Stimulated activated naive CD8-positive, alpha-beta T cell treated with anti-CD3 and anti-CD28 coated beads, Interleukin-15, amount 100 ng/mL, for 72 hours (primary cell): ENCODE data around the gene COL18A1.

Experiments
- ATAC-seq: fragments of 150-1000 bp; cut with Tn5 transposase; 2 replicates; pipeline ENCODE4 v1.10.0; 2021; ENCODE audit warnings: mild to moderate bottlenecking, moderate library complexity
- DNase-seq, 2 donors: peaks; one replicate each; pipeline ENCODE4 v3.0.0; 2021 to 2022
- H3K27ac Mint-ChIP-seq, 2 donors: one replicate each; pipeline ENCODE4 v1.8.0; 2022; ENCODE audit warnings: mild to moderate bottlenecking in 2 of 2, mixed read lengths in 2 of 2, moderate library complexity in 2 of 2
- H3K27me3 Mint-ChIP-seq: one replicate; pipeline ENCODE4 v1.8.0; 2022; ENCODE audit warnings: mixed read lengths
- H3K4me1 Mint-ChIP-seq: one replicate; pipeline ENCODE4 v1.8.0; 2022; ENCODE audit warnings: mild to moderate bottlenecking, mixed read lengths
- H3K4me3 Mint-ChIP-seq, 2 donors: one replicate each; pipeline ENCODE4 v1.8.0; 2022; ENCODE audit warnings: mild to moderate bottlenecking in 2 of 2, mixed read lengths in 2 of 2, moderate library complexity in 1 of 2
- H3K9me3 Mint-ChIP-seq, 2 donors: one replicate each; pipeline ENCODE4 v1.8.0; 2022; ENCODE audit warnings: mixed read lengths in 2 of 2

The COL18A1 gene

GRCh38 chr21:45549626-45550463, 144.9 kb downstream of the COL18A1 start:
- Mint-ChIP-seq H3K9me3 (no peaks in the 10 kb centered on the region), H3K27ac (peak overlapping the region; percentile 90 to 100), H3K4me1 (peaks cover 50% of the 10 kb centered on the region), H3K27me3 (no peaks in the 10 kb centered on the region), H3K4me3 (peak overlapping the region; percentile 83 to 95)
- DNase-seq: no peak
- ATAC-seq: no peak

- peak; percentile 53 for ATAC-seq
Measured at GRCh38 chr21:45550522-45551210, 145.7 kb downstream of the COL18A1 start.

GRCh38 chr21:45551316-45551715, 146.4 kb downstream of the COL18A1 start:
- Mint-ChIP-seq H3K4me1 (peaks cover 55% of the 10 kb centered on the region), H3K4me3 (peak overlapping the region; percentile 83 to 95), H3K27ac (peak overlapping the region; percentile 97 to 100), H3K27me3 (no peaks in the 10 kb centered on the region), H3K9me3 (no peaks in the 10 kb centered on the region)
- peak; percentile 68 for ATAC-seq
- DNase-seq: peak in 1 of 2 donors; percentile 53

More at GRCh38 chr21:45550522-45551210, 145.7 kb downstream of the COL18A1 start:
- peak in 1 of 2 donors; percentile 75 for DNase-seq
- Mint-ChIP-seq H3K4me1 (peaks cover 51% of the 10 kb centered on the region), H3K4me3 (peak overlapping the region; percentile 83 to 95), H3K27ac (peak overlapping the region; percentile 97 to 100), H3K27me3 (no peaks in the 10 kb centered on the region), H3K9me3 (no peaks in the 10 kb centered on the region)

- Mint-ChIP-seq H3K27ac (peak overlapping the region; percentile 97 to 100), H3K27me3 (no peaks in the 10 kb centered on the region), H3K4me3 (peak overlapping the region; percentile 83 to 95), H3K4me1 (peaks cover 55% of the 10 kb centered on the region), H3K9me3 (no peaks in the 10 kb centered on the region)
- no peak for DNase-seq
- ATAC-seq: no peak
Measured at GRCh38 chr21:45551783-45552695, 147.1 kb downstream of the COL18A1 start.

DNA sequence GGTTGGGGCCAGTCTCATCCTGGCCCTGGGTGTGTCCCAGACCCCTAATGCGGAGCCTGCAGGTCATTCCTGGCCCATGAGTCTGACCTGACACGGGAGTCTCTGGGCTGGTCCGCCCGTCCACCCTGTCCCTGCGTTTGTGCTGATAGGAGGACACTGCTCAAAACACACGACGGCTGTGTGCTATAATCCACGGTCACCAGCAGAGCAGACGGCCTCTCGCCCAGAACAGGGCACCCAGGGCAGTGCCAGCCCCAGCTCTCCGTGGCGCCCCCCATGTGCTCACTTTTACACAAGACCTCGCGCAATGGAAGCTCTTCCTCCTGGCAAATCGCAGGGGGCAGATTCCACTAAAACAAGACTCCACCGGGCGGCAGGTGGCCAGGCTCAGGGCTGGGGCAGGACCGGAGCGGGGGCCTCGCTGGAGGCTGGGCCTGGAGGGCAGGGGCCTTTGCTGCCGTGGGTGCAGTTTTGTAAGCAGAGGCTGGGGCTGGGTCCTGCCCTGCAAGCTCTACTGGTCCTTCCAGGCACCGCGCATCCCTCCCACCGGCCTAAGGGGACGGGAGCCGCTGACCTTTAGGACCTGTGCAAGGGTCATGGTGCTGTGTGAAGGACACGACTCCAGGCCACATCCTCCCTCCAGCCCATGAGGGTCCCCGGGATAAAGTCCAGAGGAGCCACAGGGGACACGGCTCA, 147.9 kb downstream of the COL18A1 start:
- DNase-seq: no peak
- Mint-ChIP-seq H3K9me3 (no peaks in the 10 kb centered on the region), H3K27ac (no peak overlapping the region), H3K4me3 (peak overlapping the region in 1 of 2 donors; percentile 59), H3K4me1 (peaks cover 55% of the 10 kb centered on the region), H3K27me3 (no peaks in the 10 kb centered on the region)
- ATAC-seq: no peak

DNA sequence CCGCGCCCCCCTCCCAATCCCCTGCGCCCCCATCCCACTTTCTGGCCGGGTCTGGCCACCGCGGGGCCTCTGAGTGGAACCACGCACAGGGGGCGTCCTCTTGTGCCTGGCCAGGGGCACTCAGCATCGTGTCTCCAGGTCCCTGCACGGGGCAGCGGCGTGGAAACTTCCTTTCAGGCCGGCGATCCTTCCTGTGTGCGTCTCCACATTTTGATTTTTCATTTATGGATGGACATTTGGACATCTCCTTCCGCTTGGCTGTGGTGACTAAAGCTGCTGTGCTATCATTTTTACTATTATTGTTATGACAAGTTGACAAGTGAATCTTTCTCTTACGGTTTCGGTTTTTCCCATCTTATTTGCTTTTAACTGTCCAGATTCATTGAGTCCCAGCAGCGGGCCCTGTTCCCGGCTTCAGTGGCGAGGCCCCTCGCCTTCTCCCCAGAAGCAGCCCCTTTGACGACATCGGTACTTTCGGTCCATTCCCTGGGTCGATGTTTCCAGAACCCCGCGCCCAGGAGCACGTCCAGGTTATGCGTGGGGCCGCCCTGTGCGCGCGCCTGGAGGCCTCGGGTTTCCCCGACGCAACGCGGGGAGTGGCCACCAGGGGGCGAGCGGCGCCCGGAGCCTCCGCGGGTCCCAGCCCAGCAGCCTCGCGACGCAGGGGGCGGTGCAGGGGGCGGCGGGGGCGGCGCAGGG, 149.7 kb downstream of the COL18A1 start:
- DNase-seq: peak; percentile 89 to 91
- Mint-ChIP-seq H3K4me1 (peaks cover 47% of the 10 kb centered on the region), H3K27ac (peak overlapping the region; percentile 93 to 98), H3K9me3 (no peaks in the 10 kb centered on the region), H3K27me3 (no peaks in the 10 kb centered on the region), H3K4me3 (peak overlapping the region; percentile 90 to 98)
- ATAC-seq: peak; percentile 68

GRCh38 chr21:45555251-45555556, 150.2 kb downstream of the COL18A1 start:
- DNase-seq (no peak), ATAC-seq (no peak)
- Mint-ChIP-seq H3K27me3 (no peaks in the 10 kb centered on the region), H3K27ac (no peak overlapping the region), H3K4me3 (peak overlapping the region; percentile 35 to 51), H3K4me1 (peaks cover 42% of the 10 kb centered on the region), H3K9me3 (no peaks in the 10 kb centered on the region)

DNA sequence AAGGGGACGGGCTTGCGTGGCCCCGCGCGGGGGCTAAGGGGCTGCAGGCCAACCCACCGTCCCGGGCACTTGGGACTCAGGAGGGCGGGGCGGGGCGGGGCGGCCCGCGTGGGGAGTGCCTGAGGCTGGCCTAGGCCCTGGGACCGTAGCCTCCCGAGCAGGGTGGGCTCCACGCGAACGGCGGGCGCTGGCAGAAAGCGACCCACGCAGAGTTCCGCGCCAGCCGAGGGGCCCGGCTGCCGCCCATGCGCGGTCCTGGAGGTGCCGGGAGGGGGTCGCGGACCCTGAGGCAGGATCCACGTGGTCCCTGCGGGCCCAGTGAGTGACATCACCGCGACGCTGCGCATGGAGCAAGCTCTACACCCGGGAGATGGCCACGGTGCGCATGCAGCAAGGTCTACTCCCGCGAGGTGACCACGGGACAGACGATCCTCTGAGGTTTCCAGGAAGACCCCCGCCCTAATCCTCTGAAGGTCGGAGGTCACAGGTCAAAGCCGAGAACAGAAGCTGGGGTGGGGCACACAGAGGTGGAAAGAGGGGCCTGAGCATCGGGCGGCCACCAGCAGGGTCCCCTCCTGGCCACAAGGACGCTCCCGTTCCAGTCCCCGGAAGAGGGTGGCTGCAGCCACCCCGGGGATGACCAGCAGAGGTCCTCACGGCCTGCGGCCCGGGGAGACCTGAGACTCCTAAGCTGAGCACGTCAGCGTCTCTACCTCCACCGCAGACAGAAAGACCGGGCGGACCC, 150.8 kb downstream of the COL18A1 start:
- H3K27me3 Mint-ChIP-seq: peaks cover 4% of the 10 kb centered on the region
- peak; percentile 55 to 67 for DNase-seq
- H3K4me3 Mint-ChIP-seq: peak overlapping the region; percentile 66 to 73
- H3K4me1 Mint-ChIP-seq: peaks cover 37% of the 10 kb centered on the region
- ATAC-seq: peak; percentile 71
- H3K9me3 Mint-ChIP-seq: no peaks in the 10 kb centered on the region
- H3K27ac Mint-ChIP-seq: peak overlapping the region in 1 of 2 donors; percentile 90

- ATAC-seq (no peak), DNase-seq (no peak)
- Mint-ChIP-seq H3K27me3 (peaks cover 7% of the 10 kb centered on the region), H3K9me3 (no peaks in the 10 kb centered on the region), H3K27ac (no peak overlapping the region), H3K4me1 (peaks cover 31% of the 10 kb centered on the region), H3K4me3 (no peak overlapping the region)
Measured at GRCh38 chr21:45556302-45556644, 151.3 kb downstream of the COL18A1 start.

- Mint-ChIP-seq H3K4me3 (no peak overlapping the region), H3K27me3 (peaks cover 8% of the 10 kb centered on the region), H3K27ac (no peak overlapping the region), H3K9me3 (no peaks in the 10 kb centered on the region), H3K4me1 (peaks cover 25% of the 10 kb centered on the region)
- DNase-seq: no peak
- no peak for ATAC-seq
Measured at GRCh38 chr21:45556645-45557615, 152.0 kb downstream of the COL18A1 start.

DNA sequence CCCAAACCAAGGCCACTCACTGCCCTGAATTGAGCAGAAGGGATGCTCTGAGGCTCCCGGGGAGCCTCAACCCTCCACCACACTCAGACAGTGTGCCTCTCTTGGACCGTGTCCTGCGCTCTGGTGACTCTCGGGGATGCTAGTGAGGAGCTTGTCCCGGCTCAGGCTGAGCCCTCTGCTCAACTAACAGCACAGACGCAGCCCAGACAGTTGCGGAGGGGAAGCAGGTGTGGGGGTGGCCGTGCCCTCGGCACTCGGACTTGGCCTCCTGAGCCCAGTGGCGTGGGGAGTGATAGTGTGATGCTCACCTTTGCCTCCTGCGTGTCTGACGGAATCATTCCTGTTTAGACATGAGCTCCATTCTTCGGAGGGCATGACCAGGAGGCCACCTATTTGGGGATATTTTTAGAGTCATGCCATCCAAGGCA, 152.7 kb downstream of the COL18A1 start:
- Mint-ChIP-seq H3K27me3 (peaks cover 15% of the 10 kb centered on the region), H3K9me3 (no peaks in the 10 kb centered on the region), H3K27ac (no peak overlapping the region), H3K4me3 (no peak overlapping the region), H3K4me1 (peaks cover 18% of the 10 kb centered on the region)
- ATAC-seq (no peak), DNase-seq (peak in 1 of 2 donors; percentile 10)

- Mint-ChIP-seq H3K4me1 (peaks cover 12% of the 10 kb centered on the region), H3K9me3 (no peaks in the 10 kb centered on the region), H3K27me3 (peaks cover 20% of the 10 kb centered on the region), H3K4me3 (no peak overlapping the region), H3K27ac (no peak overlapping the region)
- no peak for ATAC-seq
- peak in 1 of 2 donors; percentile 6 for DNase-seq
Measured at GRCh38 chr21:45558044-45558721, 153.2 kb downstream of the COL18A1 start.
